A673 (cell line): ENCODE measurements around the gene ZBTB6. TPM values are rescaled to one million over a fixed set of nuclear protein-coding genes. Genes with fewer than 3 reads are reported as not detected.

ENCODE experiments used
- BruUV-seq: library from RNA; stranded (reverse); fragments of 400-500 nt; replicated peaks from 2 replicates; lab custom pipeline; 2021; lab: Mats Ljungman, UMichigan
- CTCF ChIA-PET: fragments of 300-600 bp; sonication (Branson Sonifier 250); formaldehyde crosslinking; loops from one replicate; lab custom pipeline; 2022; ENCODE audit warnings: antibody characterized with exemption; lab: Charles Lee
- POLR2A ChIA-PET: fragments of 300-600 bp; sonication (Branson Sonifier 250); formaldehyde crosslinking; loops from one replicate; lab custom pipeline; 2022; ENCODE audit warnings: antibody characterized with exemption; ENCODE audit not compliant: low non-redundant PET; lab: Charles Lee
- DNase-seq: peaks from one replicate; pipeline ENCODE4 v3.0.0-alpha.2; 2015; ENCODE audit warnings: low spot score
- H3K27ac ChIP-seq: fragments of 200-600 bp; sonication (generic); 2 replicates; pipeline ENCODE4 v1.5.1; 2016; ENCODE audit warnings: mixed run types, low read depth, mild to moderate bottlenecking, mixed read lengths, antibody characterized with exemption, low read length; ENCODE audit not compliant: poor library complexity, severe bottlenecking
- H3K27me3 ChIP-seq: fragments of 200-600 bp; sonication (generic); replicated peaks from 2 replicates; pipeline ENCODE4 v1.6.1; 2017; ENCODE audit warnings: mixed run types, low read depth, mild to moderate bottlenecking, mixed read lengths, antibody characterized with exemption, low read length; ENCODE audit not compliant: insufficient read depth, poor library complexity
- H3K36me3 ChIP-seq: fragments of 200-600 bp; sonication (generic); 2 replicates; pipeline ENCODE4 v1.6.1; 2016; ENCODE audit warnings: mixed run types, mild to moderate bottlenecking, mixed read lengths, antibody characterized with exemption, low read length; ENCODE audit not compliant: insufficient read depth, poor library complexity, severe bottlenecking
- H3K4me1 ChIP-seq: fragments of 200-600 bp; sonication (generic); 2 replicates; pipeline ENCODE4 v1.6.1; 2017; ENCODE audit warnings: mixed run types, mild to moderate bottlenecking, mixed read lengths, antibody characterized with exemption, low read length; ENCODE audit not compliant: insufficient read depth, poor library complexity, severe bottlenecking
- H3K4me3 ChIP-seq: fragments of 200-600 bp; sonication (generic); 2 replicates; pipeline ENCODE4 v1.5.1; 2016; ENCODE audit warnings: low read depth, mixed run types, mild to moderate bottlenecking, mixed read lengths, low read length; ENCODE audit not compliant: poor library complexity, severe bottlenecking
- H3K9me3 ChIP-seq: fragments of 200-600 bp; sonication (generic); 2 replicates; pipeline ENCODE4 v1.6.1; 2016; ENCODE audit warnings: mixed run types, low read depth, mild to moderate bottlenecking, mixed read lengths, antibody characterized with exemption, low read length; ENCODE audit not compliant: poor library complexity, severe bottlenecking
- CTCF ChIP-seq: fragments of 300-800, 200-600 bp; sonication (generic); conservative IDR thresholded peaks from 2 replicates; pipeline ENCODE4 v1.5.1; 2017; ENCODE audit warnings: low read depth, mild to moderate bottlenecking, antibody characterized with exemption, low read length, moderate library complexity, mixed read lengths
- EZH2 ChIP-seq: fragments of 200-600 bp; sonication (generic); IDR thresholded peaks from 2 replicates; pipeline ENCODE4 v1.6.1; 2017; ENCODE audit warnings: borderline replicate concordance, low read depth, mild to moderate bottlenecking, mixed read lengths, antibody characterized with exemption, low read length; ENCODE audit not compliant: poor library complexity, severe bottlenecking
- intact Hi-C: fragments of 100-400 bp; cut with micrococcal nuclease; formaldehyde crosslinking; loops from one replicate; pipeline ENCODE4 v1.10.0; 2022; ENCODE audit not compliant: unreplicated experiment
- total RNA-seq: library from RNA; stranded (reverse); gene quantifications from 2 replicates; pipeline ENCODE4 v1.2.3, GENCODE V29; 2021

Gene ZBTB6
- total RNA-seq, 1 experiment from 2014 or later: 10.4 TPM

- intact Hi-C loops: no loop called here
- peaks cover 5% of the 10 kb centered on the region for H3K4me1 ChIP-seq
- no peak overlapping the region for H3K4me3 ChIP-seq
- H3K27me3 ChIP-seq: no peaks in the 10 kb centered on the region
- CTCF ChIA-PET: no interaction called here
- no TSS peak for BruUV-seq
- TF ChIP-seq CTCF: no peak
- TF ChIP-seq EZH2: no peak
- POLR2A ChIA-PET: no interaction called here
- DNase-seq: no peak
- no peaks in the 10 kb centered on the region for H3K9me3 ChIP-seq
- H3K36me3 ChIP-seq: peaks cover 6% of the 10 kb centered on the region
- H3K27ac ChIP-seq: no peak overlapping the region
Observed at GRCh38 chr9:122954253-122954691, 41.1 kb upstream of the ZBTB6 start.

- Histone ChIP-seq H3K4me1 (peaks cover 26% of the 10 kb centered on the region), H3K9me3 (no peaks in the 10 kb centered on the region), H3K4me3 (no peak overlapping the region), H3K36me3 (no peaks in the 10 kb centered on the region), H3K27ac (no peak overlapping the region), H3K27me3 (no peaks in the 10 kb centered on the region)
- no TSS peak for BruUV-seq
- ChIA-PET POLR2A (no interaction called here), CTCF (no interaction called here)
- intact Hi-C loops: no loop called here
- TF ChIP-seq CTCF (no peak), EZH2 (no peak)
- no peak for DNase-seq
Observed at GRCh38 chr9:122951056-122951455, 37.9 kb upstream of the ZBTB6 start.

GRCh38 chr9:122950263-122950662, 37.1 kb upstream of the ZBTB6 start:
- DNase-seq: no peak
- Histone ChIP-seq H3K4me1 (peaks cover 34% of the 10 kb centered on the region), H3K27ac (no peak overlapping the region), H3K9me3 (no peaks in the 10 kb centered on the region), H3K4me3 (no peak overlapping the region), H3K27me3 (no peaks in the 10 kb centered on the region), H3K36me3 (no peaks in the 10 kb centered on the region)
- intact Hi-C loops: no loop called here
- no peak for TF ChIP-seq EZH2
- POLR2A ChIA-PET: no interaction called here
- CTCF ChIA-PET: no interaction called here
- no TSS peak for BruUV-seq

- ChIA-PET POLR2A (interaction anchor here (0.7 kb wide), 1 partner anchor 852 kb away, joined by 14 read pairs; no protein-coding TSS in a partner anchor), CTCF (no interaction called here)
- intact Hi-C loops: no loop called here
- BruUV-seq: no TSS peak
- no peak overlapping the region for H3K4me3 ChIP-seq
- no peaks in the 10 kb centered on the region for H3K9me3 ChIP-seq
- no peak overlapping the region for H3K27ac ChIP-seq
- H3K27me3 ChIP-seq: no peaks in the 10 kb centered on the region
- DNase-seq: no peak
- H3K36me3 ChIP-seq: no peaks in the 10 kb centered on the region
- TF ChIP-seq EZH2 (no peak), CTCF (no peak)
- H3K4me1 ChIP-seq: peaks cover 37% of the 10 kb centered on the region
Observed at GRCh38 chr9:122949696-122950095, 36.6 kb upstream of the ZBTB6 start.
